Measurements from ENCODE around the gene PALLD.

- TF ChIP-seq CTCF (IDR thresholded peaks at IDR 0.05) (no peak), POLR2A (IDR thresholded peaks at IDR 0.05) (no peak)
Observed at GRCh38 chr4:168485156-168485910, 11.5 kb upstream of the PALLD start.

Measured in testis (tissue), 2 donors.